Midbrain (tissue), 1 donor: ENCODE results near the gene FRA10AC1.

ENCODE experiments used
- DNase-seq: peaks from one replicate; lab custom pipeline; 2025; lab: John Stamatoyannopoulos, UW

FRA10AC1 gene

GRCh38 chr10:93629647-93630305, 72.6 kb downstream of the FRA10AC1 start:
- DNase-seq, result no peak

- no peak for DNase-seq
These were observed 73.5 kb downstream of the FRA10AC1 start for GRCh38 chr10:93628858-93629257.

- DNase-seq, result no peak
These were observed 79.5 kb downstream of the FRA10AC1 start for GRCh38 chr10:93622942-93623341.

- no peak for DNase-seq
These were observed 81.5 kb downstream of the FRA10AC1 start for GRCh38 chr10:93620925-93621324.
